K562 (cell line): ENCODE data around the gene ANKRD10. TPM values are rescaled to one million over a fixed set of nuclear protein-coding genes. Genes with fewer than 3 reads are reported as not detected.
A peak's percentile ranks its signal among the peaks of the same experiment; 100 is the strongest.

Experiments
- ARNT ChIP-seq, 2 experiments: fragments of 450-650 bp; IDR thresholded peaks; 2 replicates each; pipeline ENCODE4 v1.6.1; 2016; ENCODE audit warnings: mild to moderate bottlenecking in 1 of 2
- BCOR ChIP-seq: fragments of 450-650 bp; IDR thresholded peaks from 2 replicates; pipeline ENCODE4 v1.6.1; 2016
- CBFA2T3 ChIP-seq: fragments of 450-650 bp; IDR thresholded peaks from 2 replicates; pipeline ENCODE4 v1.6.1; 2017
- DACH1 ChIP-seq: fragments of 450-650 bp; IDR thresholded peaks from 2 replicates; pipeline ENCODE4 v1.6.1; 2018; ENCODE audit not compliant: partially characterized antibody
- FOS ChIP-seq: IDR thresholded peaks from 3 replicates; pipeline ENCODE4 v1.6.1; 2011; ENCODE audit not compliant: insufficient read length; ENCODE audit errors: extremely low read depth
- FOSL1 ChIP-seq: fragments of 200-800 bp; sonication (Bioruptor generic); conservative IDR thresholded peaks from 2 replicates; pipeline ENCODE4 v1.6.1; 2016; ENCODE audit warnings: missing genetic modification characterization, missing compliant biosample characterization
- GTF2E2 ChIP-seq: fragments of 200-800 bp; sonication (Bioruptor generic); IDR thresholded peaks from 2 replicates; pipeline ENCODE4 v1.6.1; 2016; ENCODE audit warnings: missing genetic modification characterization, missing compliant biosample characterization
- HDAC1 ChIP-seq, 2 experiments: fragments of 450-650 bp; IDR thresholded peaks; 2 replicates each; pipeline ENCODE4 v1.6.1; 2016 to 2017; ENCODE audit warnings: inconsistent platforms in 1 of 2, mild to moderate bottlenecking in 1 of 2, moderate library complexity in 1 of 2
- HSF4 ChIP-seq: fragments of 250-450 bp; sonication (Bioruptor Pico); IDR thresholded peaks from 2 replicates; pipeline ENCODE4 v2.1.2; 2022; ENCODE audit warnings: mild to moderate bottlenecking, moderate library complexity, borderline replicate concordance
- LEF1 ChIP-seq: fragments of 450-650 bp; IDR thresholded peaks from 2 replicates; pipeline ENCODE4 v1.6.1; 2016; ENCODE audit warnings: mild to moderate bottlenecking
- NBN ChIP-seq: fragments of 450-650 bp; IDR thresholded peaks from 2 replicates; pipeline ENCODE4 v1.6.1; 2016; ENCODE audit warnings: low read depth, mild to moderate bottlenecking
- SOX6 ChIP-seq: fragments of 450-650 bp; IDR thresholded peaks from 2 replicates; pipeline ENCODE4 v1.6.1; 2014; ENCODE audit warnings: mild to moderate bottlenecking
- ZC3H8 ChIP-seq: fragments of 450-650 bp; IDR thresholded peaks from 2 replicates; pipeline ENCODE4 v1.6.1; 2017
- ZKSCAN1 ChIP-seq: fragments of 150-350 bp; IDR thresholded peaks from 2 replicates; pipeline ENCODE4 v1.6.1; 2016; ENCODE audit warnings: low read depth, low read length
- ZNF239 ChIP-seq: fragments of 250-450 bp; sonication (Bioruptor Pico); IDR thresholded peaks from 2 replicates; pipeline ENCODE4 v1.4.0; 2020; ENCODE audit warnings: mild to moderate bottlenecking
- ZNF830 ChIP-seq: fragments of 250-450 bp; sonication (Bioruptor Pico); IDR thresholded peaks from 2 replicates; pipeline ENCODE4 v1.5.0; 2021; ENCODE audit warnings: mild to moderate bottlenecking
- ZZZ3 ChIP-seq: fragments of 450-650 bp; IDR thresholded peaks from 2 replicates; pipeline ENCODE4 v1.6.1; 2016; ENCODE audit warnings: antibody characterized with exemption, mild to moderate bottlenecking, moderate library complexity
- polyA plus RNA-seq, 8 experiments: library from polyadenylated mRNA; depleted of rRNA in 4 of 8; stranded (reverse) in 5 of 8; unstranded in 3 of 8; fragments of >200 nt; fragmentation: Nextera tagmentation in 2 of 8; fragmentation: Illumina TruSeq in 1 of 8; extraction: Ambion mirVana in 2 of 8; extraction: Trizol in 1 of 8; gene quantifications; 2 replicates each; pipeline versions ENCODE4 v1.2.1 to v1.2.3, GENCODE V29; 2011 to 2014; ENCODE audit warnings: inconsistent platforms in 1 of 8, missing spikeins in 1 of 8
- total RNA-seq, 7 experiments: library from RNA; depleted of rRNA in 6 of 7; stranded (reverse); fragments of >200 nt in 6 of 7; fragmentation: Illumina TruSeq in 2 of 7; extraction: Trizol in 2 of 7; gene quantifications; 2 replicates each; pipeline versions ENCODE4 v1.2.1 to v1.2.3, GENCODE V29; 2011 to 2021; ENCODE audit warnings: low replicate concordance in 1 of 7
- TF ChIP-seq, protein P1 (sequence below), 2 experiments: fragments of 150-350 bp in 1 of 2; IDR thresholded peaks; 2 replicates each; pipeline ENCODE4 v1.6.1; 2012 to 2016; ENCODE audit warnings: low read depth in 2 of 2, low read length in 2 of 2, mild to moderate bottlenecking in 1 of 2, moderate library complexity in 1 of 2
- TF ChIP-seq, protein P2 (sequence below): sonication (generic); formaldehyde crosslinking; IDR thresholded peaks from 2 replicates; pipeline ENCODE4 v1.8.0; 2022; ENCODE audit warnings: missing genetic modification reagents, mild to moderate bottlenecking, moderate library complexity, borderline replicate concordance
- TF ChIP-seq, protein P3 (sequence below): fragments of 250-450 bp; sonication (Bioruptor Pico); IDR thresholded peaks from 2 replicates; pipeline ENCODE4 v1.4.0; 2020; ENCODE audit warnings: borderline replicate concordance

The ANKRD10 gene
- total and polyA plus RNA-seq, 9 of the 15 experiments (the other 6 are each of a cell fraction or from before 2014, with no cell fraction given) = 21.7 to 183 (median 45.0) TPM

DNA sequence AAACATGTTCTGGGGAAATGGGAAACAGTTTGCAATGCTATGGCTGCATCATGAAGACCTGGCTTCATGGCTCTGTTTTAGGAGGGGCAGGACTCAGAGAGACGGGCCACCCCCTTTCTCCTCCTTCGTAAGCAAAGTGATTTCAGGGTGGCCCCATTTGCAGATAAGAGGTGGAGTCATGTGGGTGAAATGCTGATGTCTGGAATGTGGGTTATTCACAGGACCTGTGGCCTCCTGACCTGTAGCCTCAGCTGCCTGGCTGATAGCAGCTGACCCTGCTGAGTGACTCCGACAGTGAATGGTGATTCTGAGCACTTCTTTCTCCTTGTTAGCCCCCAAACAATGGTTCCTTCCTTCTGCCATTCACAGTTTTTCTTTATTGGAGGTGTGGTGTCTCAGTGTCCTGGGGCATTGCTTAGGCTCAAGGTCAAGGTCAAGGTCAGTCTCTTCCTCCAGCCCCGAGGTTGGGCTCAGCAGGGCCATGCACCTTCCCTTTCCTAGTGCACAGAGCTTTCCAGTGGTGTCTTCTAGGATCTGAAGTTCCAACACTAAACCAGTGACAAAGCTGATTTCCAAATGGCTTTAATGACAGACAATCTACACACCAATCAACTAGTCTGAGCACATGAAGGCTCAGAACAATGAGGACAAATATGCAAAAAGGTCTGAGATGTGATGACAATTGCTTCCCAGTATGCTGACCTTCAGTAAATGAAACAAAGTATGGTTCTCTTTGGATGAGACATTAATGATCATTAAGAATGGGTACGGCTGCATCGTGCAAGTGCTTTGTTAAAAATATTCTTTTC is 49.6 kb upstream of the ANKRD10 start (continued):
- TF ChIP-seq, protein P1, sequence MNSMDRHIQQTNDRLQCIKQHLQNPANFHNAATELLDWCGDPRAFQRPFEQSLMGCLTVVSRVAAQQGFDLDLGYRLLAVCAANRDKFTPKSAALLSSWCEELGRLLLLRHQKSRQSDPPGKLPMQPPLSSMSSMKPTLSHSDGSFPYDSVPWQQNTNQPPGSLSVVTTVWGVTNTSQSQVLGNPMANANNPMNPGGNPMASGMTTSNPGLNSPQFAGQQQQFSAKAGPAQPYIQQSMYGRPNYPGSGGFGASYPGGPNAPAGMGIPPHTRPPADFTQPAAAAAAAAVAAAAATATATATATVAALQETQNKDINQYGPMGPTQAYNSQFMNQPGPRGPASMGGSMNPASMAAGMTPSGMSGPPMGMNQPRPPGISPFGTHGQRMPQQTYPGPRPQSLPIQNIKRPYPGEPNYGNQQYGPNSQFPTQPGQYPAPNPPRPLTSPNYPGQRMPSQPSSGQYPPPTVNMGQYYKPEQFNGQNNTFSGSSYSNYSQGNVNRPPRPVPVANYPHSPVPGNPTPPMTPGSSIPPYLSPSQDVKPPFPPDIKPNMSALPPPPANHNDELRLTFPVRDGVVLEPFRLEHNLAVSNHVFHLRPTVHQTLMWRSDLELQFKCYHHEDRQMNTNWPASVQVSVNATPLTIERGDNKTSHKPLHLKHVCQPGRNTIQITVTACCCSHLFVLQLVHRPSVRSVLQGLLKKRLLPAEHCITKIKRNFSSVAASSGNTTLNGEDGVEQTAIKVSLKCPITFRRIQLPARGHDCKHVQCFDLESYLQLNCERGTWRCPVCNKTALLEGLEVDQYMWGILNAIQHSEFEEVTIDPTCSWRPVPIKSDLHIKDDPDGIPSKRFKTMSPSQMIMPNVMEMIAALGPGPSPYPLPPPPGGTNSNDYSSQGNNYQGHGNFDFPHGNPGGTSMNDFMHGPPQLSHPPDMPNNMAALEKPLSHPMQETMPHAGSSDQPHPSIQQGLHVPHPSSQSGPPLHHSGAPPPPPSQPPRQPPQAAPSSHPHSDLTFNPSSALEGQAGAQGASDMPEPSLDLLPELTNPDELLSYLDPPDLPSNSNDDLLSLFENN (IDR thresholded peaks at IDR 0.05; ENCODE audit: low read depth in 2 of 2, low read length in 2 of 2) = 0 out of 4 replicates have a peak, but pooled peaks of 1 of the 2 experiments have one; percentile 20
- TF ChIP-seq ZNF830 (CRISPR knock-in tag) (no peak), SOX6 (peak; percentile 65; the same call in 1 of the 2 replicates), ZC3H8 (no peak), ZZZ3 (no peak), BCOR (peak; percentile 23; the same call in 1 of the 2 replicates), DACH1 (peak; percentile 88), CBFA2T3 (peak; percentile 90), ZKSCAN1 (0 out of 2 replicates have a peak, but pooled peaks have one; percentile 11), HSF4 (CRISPR knock-in tag) (no peak), ARNT (IDR thresholded peaks at IDR 0.05) (0 out of 4 replicates have a peak, but pooled peaks of 1 of the 2 experiments have one; percentile 46), LEF1 (peak; percentile 70), FOSL1 (tag) (no peak; the same call in 1 of the 2 replicates), ZNF239 (no peak), HDAC1 (IDR thresholded peaks at IDR 0.05) (peak in 1 of 2 experiments; percentile 76; a peak in 2 of 4 replicates), NBN (peak; percentile 70; the same call in 1 of the 2 replicates), GTF2E2 (tag) (no peak), FOS (peak; percentile 3)
- TF ChIP-seq, protein P2, sequence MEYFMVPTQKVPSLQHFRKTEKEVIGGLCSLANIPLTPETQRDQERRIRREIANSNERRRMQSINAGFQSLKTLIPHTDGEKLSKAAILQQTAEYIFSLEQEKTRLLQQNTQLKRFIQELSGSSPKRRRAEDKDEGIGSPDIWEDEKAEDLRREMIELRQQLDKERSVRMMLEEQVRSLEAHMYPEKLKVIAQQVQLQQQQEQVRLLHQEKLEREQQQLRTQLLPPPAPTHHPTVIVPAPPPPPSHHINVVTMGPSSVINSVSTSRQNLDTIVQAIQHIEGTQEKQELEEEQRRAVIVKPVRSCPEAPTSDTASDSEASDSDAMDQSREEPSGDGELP (CRISPR knock-in tag) = peak; percentile 99
- TF ChIP-seq, protein P3, sequence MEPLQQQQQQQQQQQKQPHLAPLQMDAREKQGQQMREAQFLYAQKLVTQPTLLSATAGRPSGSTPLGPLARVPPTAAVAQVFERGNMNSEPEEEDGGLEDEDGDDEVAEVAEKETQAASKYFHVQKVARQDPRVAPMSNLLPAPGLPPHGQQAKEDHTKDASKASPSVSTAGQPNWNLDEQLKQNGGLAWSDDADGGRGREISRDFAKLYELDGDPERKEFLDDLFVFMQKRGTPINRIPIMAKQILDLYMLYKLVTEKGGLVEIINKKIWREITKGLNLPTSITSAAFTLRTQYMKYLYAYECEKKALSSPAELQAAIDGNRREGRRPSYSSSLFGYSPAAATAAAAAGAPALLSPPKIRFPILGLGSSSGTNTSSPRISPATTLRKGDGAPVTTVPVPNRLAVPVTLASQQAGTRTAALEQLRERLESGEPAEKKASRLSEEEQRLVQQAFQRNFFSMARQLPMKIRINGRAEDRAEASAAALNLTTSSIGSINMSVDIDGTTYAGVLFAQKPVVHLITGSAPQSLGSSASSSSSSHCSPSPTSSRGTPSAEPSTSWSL (CRISPR knock-in tag) = no peak
